LoVo (cell line): ENCODE results near the gene HAL.
"Not testable (repeated sequence)": the region's sequence is repeated elsewhere in the genome, so short reads cannot be mapped to it uniquely, and the experiment has no call there.

Experiments used
- DNase-seq: peaks from one replicate; pipeline ENCODE4 v3.0.0-alpha.2; 2016; ENCODE audit warnings: low spot score

Gene HAL

GRCh38 chr12:95977764-95978305 lies 18.3 kb downstream of the HAL start:
- no peak for DNase-seq

DNA sequence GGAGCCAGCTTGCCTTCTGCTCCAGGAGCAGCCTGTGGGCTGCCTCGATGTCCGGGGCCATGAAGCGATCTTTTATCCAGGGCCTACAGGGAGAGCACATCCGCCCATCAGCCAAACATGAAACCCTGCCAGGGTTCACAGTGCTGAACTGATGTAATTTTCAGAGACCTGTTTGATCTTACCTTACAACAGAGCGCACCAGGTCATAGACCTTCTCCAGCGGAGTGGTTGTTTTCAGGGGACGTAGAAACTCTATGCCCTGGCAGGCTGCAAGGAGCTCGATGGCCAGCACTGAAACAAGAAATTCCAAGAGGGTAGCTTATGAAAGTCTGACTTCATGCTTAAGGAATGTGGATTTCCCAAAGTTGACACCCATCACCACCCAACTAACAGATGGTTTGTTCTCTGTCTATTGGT lies 19.7 kb downstream of the HAL start:
- no peak for DNase-seq

GRCh38 chr12:95975491-95975890 lies 20.7 kb downstream of the HAL start:
- no peak for DNase-seq

GRCh38 chr12:95974358-95974757 lies 21.8 kb downstream of the HAL start:
- no peak for DNase-seq

- no peak for DNase-seq
Measured at GRCh38 chr12:95972832-95973456, 23.2 kb downstream of the HAL start.

DNA sequence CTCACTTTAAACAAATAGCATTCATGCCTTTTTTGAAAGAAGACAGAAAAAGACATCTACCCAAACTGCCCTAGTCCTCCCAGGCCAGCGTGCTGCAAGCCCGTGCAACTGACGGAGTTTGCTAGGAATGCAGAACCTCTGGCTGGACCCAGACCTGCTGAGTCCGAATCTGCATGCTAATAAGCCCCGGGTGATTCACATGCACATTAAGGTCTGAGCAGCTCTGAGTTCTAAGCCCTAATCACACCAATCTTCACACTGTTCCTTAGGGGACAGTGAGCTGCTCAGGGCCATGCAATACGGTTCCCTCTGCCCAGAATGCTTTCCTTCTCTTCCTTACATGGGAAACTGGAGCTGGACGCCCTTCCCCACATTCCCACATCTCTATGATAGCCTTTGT lies 25.2 kb downstream of the HAL start:
- no peak for DNase-seq

- DNase-seq = not testable (repeated sequence)
Measured at GRCh38 chr12:95969116-95969515, 27.0 kb downstream of the HAL start.

GRCh38 chr12:95967301-95967700 lies 28.8 kb downstream of the HAL start:
- no peak for DNase-seq

- no peak for DNase-seq
Measured at GRCh38 chr12:95966287-95966870, 29.8 kb downstream of the HAL start.

DNA sequence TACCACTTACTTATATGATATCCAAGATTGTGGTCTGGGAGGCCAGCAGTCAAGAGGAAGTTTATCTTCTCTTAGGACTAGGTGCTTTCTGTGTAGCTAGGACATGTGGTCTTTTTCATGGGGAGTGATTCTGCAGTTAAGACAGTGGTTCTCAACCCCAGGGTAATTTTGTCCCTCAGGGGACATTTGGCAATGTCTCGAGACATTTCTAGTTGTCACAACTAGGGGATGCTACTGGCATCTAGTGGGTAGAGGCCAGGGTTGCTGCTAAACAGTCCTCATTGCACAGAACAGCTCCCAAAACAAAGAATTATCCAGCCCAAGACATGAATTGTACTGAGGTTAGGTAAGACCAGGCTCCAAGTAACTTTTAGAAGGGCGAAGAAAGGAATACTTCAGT lies 33.0 kb downstream of the HAL start:
- DNase-seq = no peak

DNA sequence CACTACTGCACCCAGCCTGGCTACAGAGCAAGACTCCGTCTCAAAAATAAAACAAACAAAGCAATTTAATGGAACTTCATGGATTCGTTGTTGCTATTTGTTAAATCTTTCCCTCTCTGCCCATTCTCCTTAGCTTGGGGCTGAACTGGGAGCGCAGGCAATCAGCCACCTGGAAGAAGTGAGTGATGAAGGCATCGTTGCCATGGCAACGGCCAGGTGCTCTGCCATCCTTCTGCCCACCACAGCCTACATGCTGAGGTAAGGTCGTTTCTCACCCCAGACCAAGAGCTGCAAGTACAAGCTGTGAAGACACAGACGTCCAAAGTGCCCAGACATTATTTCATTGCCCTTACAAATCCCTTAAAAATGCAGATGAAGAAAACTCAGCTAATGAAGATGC lies 33.9 kb downstream of the HAL start:
- no peak for DNase-seq

- DNase-seq = no peak
Measured at GRCh38 chr12:95960241-95960640, 35.9 kb downstream of the HAL start.

DNA sequence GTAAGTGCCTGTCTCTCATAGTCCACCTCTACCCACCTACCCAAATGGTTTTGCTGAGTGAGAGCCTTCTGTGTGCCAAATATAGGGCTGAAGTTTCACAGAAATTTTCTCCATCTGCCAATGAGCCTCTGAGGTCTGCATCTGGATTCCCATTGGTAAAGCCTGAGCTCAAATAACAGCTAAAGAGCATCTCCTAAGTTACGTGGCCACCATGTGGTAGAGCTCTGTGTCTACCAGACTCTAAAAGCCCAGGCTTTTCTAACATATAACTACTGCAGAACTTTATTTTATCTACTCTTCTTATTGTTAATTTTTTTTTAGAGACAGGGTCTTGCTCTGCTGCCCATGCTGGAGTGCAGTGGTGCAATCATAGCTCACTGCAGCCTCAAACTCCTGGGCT lies 37.0 kb downstream of the HAL start:
- DNase-seq = no peak

- no peak for DNase-seq
Measured at GRCh38 chr12:95956557-95957145, 39.5 kb downstream of the HAL start.

DNA sequence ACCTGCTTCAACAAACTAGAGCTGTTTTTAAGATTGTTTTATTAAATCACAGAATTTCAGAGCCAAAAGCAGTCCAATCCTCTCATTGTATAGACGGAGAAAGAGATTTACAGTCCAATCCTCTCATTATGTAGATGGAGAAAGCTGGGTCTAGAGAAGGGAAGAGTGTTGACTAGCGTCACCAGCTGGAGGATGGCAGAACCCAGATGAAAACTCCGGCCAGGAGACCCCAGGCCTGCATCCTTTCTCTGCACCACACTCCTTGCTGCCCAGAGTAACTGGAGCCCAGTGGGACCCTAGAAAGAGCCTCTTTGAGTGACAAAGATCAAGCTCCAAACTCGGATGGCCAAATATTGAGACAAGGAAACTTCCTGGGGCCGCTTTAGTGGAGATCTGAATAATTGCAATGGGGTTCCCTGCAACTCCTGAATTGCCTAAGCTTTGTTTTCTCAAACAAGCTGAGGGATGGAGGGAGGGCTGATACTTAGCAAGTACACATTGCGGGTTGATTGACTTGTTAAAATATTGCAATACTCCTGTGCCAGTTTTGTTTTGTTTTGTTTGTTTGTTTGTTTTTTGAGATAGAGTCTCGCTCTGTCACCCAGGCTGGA lies 40.5 kb downstream of the HAL start:
- DNase-seq = no peak

DNA sequence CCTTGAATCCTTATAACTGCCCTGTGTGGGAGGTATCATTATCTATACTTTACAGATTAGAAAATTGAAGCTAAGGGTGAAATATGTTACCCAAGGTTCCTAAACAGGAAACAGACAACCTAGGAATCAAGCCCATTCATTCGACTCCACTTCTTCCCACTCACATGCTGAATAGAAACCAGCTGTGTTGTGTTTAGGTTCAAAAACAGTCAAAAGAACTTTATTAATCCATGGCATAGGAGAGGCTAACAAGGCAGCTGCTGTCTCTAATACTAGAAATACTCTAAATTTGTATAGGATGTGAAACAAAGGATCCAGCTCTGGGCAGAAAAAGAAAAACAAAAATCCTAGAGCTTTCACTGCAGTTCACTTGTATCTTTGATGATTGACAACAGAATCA lies 43.1 kb downstream of the HAL start:
- DNase-seq = no peak

DNA sequence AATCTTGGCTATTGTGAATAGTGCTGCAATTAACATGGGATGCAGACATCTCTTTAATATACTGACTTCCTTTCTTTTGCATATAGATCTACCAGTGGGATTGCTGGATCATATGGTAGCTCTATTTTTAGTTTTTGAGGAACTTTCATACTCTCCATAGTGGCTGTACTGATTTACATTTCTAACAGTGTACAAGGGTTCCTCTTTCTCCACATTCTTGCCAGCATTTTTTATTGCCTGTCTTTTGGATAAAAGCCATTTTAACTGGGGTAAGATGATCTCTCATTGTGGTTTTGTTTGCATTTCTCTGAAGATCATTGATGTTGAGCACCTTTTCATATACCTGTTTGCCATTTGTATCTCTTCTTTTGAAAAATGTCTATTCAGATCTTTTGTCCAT lies 44.6 kb downstream of the HAL start:
- no peak for DNase-seq

DNA sequence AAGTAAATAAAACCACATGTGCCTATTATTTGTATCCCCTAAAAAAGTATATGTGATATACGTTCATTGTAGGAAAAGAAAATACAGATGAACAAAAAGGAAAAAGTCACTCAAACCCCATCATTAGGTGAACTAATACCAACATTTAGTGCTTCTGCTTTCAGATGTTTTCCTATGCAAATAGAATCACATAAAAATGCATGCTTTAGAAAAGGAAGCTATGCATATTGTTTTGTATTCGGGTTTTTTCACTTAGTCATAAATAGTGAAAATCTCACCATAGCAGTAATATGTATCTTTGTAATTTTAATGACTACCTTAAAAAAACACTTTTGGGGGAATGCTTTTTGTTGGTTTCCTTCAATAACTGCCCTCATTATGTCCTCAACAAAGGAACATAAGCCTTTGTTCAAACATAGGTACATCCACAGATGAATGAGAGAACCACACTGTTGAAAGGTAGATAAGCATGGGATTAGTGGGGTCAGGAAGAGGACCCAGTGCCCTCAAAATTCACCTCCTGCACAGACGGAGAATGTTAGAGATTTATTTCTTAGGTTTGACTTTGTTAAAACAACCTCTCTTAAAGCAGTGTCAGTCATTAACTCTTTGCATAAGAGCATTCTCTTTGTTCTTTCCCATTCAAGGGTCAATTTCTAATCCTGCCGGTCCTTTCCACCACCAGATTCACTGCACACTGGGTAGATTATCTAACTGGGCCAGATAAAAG lies 46.5 kb downstream of the HAL start:
- DNase-seq = no peak

- DNase-seq = no peak
Measured at GRCh38 chr12:95944108-95944704, 51.9 kb downstream of the HAL start.

- peak; percentile 76 for DNase-seq
Measured at GRCh38 chr12:95943330-95943842, 52.8 kb downstream of the HAL start, which contains the start of gene AMDHD1. AMDHD1 (plus strand) TSS chr12:95943331; CDS start chr12:95943399, 68 bp downstream.

GRCh38 chr12:95942524-95943329 lies 53.4 kb downstream of the HAL start, which contains the start of gene CCDC38:
CCDC38 (minus strand) TSS chr12:95942614; CDS start chr12:95936509, 6,105 bp downstream.
- DNase-seq = peak; percentile 90
